IMR-90 (cell line): Measurements from ENCODE around the gene FAM98C. TPM values are rescaled to one million over a fixed set of nuclear protein-coding genes. Genes with fewer than 3 reads are reported as not detected.
A peak's percentile ranks its signal among the peaks of the same experiment; 100 is the strongest.
"Not testable (repeated sequence)": the region's sequence is repeated elsewhere in the genome, so short reads cannot be mapped to it uniquely, and the experiment has no call there.

Source experiments
- ATAC-seq: fragments of 200-7000 bp; cut with Tn5 transposase; 2 replicates; pipeline ENCODE4 v1.9.1; 2020; ENCODE audit warnings: low read depth, mild to moderate bottlenecking, moderate library complexity
- BruUV-seq: library from RNA; stranded (reverse); fragments of 400-500 nt; replicated peaks from 2 replicates; lab custom pipeline; 2021; lab: Mats Ljungman, UMichigan
- CTCF ChIA-PET: fragments of 300-600 bp; formaldehyde crosslinking; extraction: SDS; loops from one replicate; lab custom pipeline; 2021; ENCODE audit warnings: antibody characterized with exemption; lab: Yijun Ruan, JAX
- POLR2A ChIA-PET: fragments of 300-600 bp; sonication (Branson Sonifier 250); formaldehyde crosslinking; loops from one replicate; lab custom pipeline; 2022; ENCODE audit warnings: antibody characterized with exemption; ENCODE audit not compliant: unreplicated experiment; lab: Charles Lee
- DNase-seq: peaks from one replicate; pipeline ENCODE4 v3.0.0; 2013
- H2AFZ ChIP-seq: replicated peaks from 2 replicates; pipeline ENCODE3; 2013; ENCODE audit warnings: low read length, mild to moderate bottlenecking; ENCODE audit not compliant: poor library complexity
- H2AK5ac ChIP-seq: 2 replicates; pipeline ENCODE4 v1.6.1; 2013; ENCODE audit warnings: low read depth, low read length, inconsistent platforms
- H2AK9ac ChIP-seq: replicated peaks from 2 replicates; pipeline ENCODE3; 2013; ENCODE audit warnings: mild to moderate bottlenecking, low read depth, low read length, moderate library complexity; ENCODE audit not compliant: poor library complexity
- H2BK120ac ChIP-seq: 2 replicates; pipeline ENCODE4 v1.6.1; 2013; ENCODE audit warnings: low read depth, low read length, inconsistent platforms
- H2BK15ac ChIP-seq: 3 replicates; pipeline ENCODE4 v1.6.1; 2013; ENCODE audit warnings: low read depth, low read length, inconsistent platforms
- H2BK20ac ChIP-seq: 2 replicates; pipeline ENCODE4 v1.6.1; 2013; ENCODE audit warnings: low read depth, mild to moderate bottlenecking, inconsistent platforms, low read length, moderate library complexity
- H2BK5ac ChIP-seq: 2 replicates; pipeline ENCODE4 v1.6.1; 2013; ENCODE audit warnings: mild to moderate bottlenecking, low read depth, low read length, inconsistent platforms; ENCODE audit not compliant: poor library complexity, severe bottlenecking
- H3K14ac ChIP-seq: replicated peaks from 2 replicates; pipeline ENCODE4 v1.6.1; 2013; ENCODE audit warnings: low read depth, low read length, inconsistent platforms
- H3K18ac ChIP-seq: 2 replicates; pipeline ENCODE4 v1.6.1; 2013; ENCODE audit warnings: low read depth, low read length, control low read depth
- H3K23ac ChIP-seq: 2 replicates; pipeline ENCODE4 v1.6.1; 2013; ENCODE audit warnings: low read depth, low read length, inconsistent platforms
- H3K27ac ChIP-seq: 2 replicates; pipeline ENCODE4 v1.5.1; 2013; ENCODE audit warnings: mild to moderate bottlenecking, control low read depth, low read length; ENCODE audit not compliant: insufficient read depth
- H3K27me3 ChIP-seq: 2 replicates; pipeline ENCODE4 v1.6.1; 2013; ENCODE audit warnings: low read length; ENCODE audit not compliant: control insufficient read depth, insufficient read depth
- H3K36me3 ChIP-seq: 2 replicates; pipeline ENCODE4 v1.6.1; 2013; ENCODE audit warnings: low read length, mixed read lengths; ENCODE audit not compliant: control insufficient read depth, insufficient read depth
- H3K4ac ChIP-seq: 2 replicates; pipeline ENCODE4 v1.6.1; 2013; ENCODE audit warnings: low read depth, low read length, inconsistent platforms
- H3K4me1 ChIP-seq: 2 replicates; pipeline ENCODE4 v1.6.1; 2013; ENCODE audit warnings: low read length, mixed read lengths; ENCODE audit not compliant: control insufficient read depth, insufficient read depth
- H3K4me2 ChIP-seq: 2 replicates; pipeline ENCODE4 v1.6.1; 2013; ENCODE audit warnings: low read depth, mild to moderate bottlenecking, control low read depth, low read length, moderate library complexity
- H3K4me3 ChIP-seq: 2 replicates; pipeline ENCODE4 v1.5.1; 2013; ENCODE audit warnings: low read depth, mild to moderate bottlenecking, control low read depth, low read length, moderate library complexity; ENCODE audit not compliant: insufficient read depth
- H3K56ac ChIP-seq: 2 replicates; pipeline ENCODE4 v1.6.1; 2013; ENCODE audit warnings: low read length, inconsistent platforms; ENCODE audit not compliant: insufficient read depth; ENCODE audit errors: extremely low read depth
- H3K79me1 ChIP-seq, 2 experiments: 2 replicates each; pipeline ENCODE4 v1.6.1; 2013; ENCODE audit warnings: low read length in 2 of 2, inconsistent platforms in 1 of 2, low read depth in 1 of 2
- H3K9ac ChIP-seq: 2 replicates; pipeline ENCODE4 v1.6.1; 2013; ENCODE audit warnings: low read depth, low read length, control low read depth
- H3K9me1 ChIP-seq: 2 replicates; pipeline ENCODE4 v1.6.1; 2013; ENCODE audit warnings: low read length, inconsistent platforms; ENCODE audit not compliant: insufficient read depth
- H3K9me3 ChIP-seq: 2 replicates; pipeline ENCODE4 v1.6.1; 2013; ENCODE audit warnings: low read length; ENCODE audit not compliant: control insufficient read depth, insufficient read depth
- H4K20me1 ChIP-seq: 2 replicates; pipeline ENCODE4 v1.6.1; 2013; ENCODE audit warnings: low read length, inconsistent platforms; ENCODE audit not compliant: insufficient read depth
- H4K5ac ChIP-seq: 2 replicates; pipeline ENCODE4 v1.6.1; 2013; ENCODE audit warnings: mild to moderate bottlenecking, low read depth, low read length, control low read depth
- H4K8ac ChIP-seq, 2 experiments: 2 replicates each; pipeline ENCODE4 v1.6.1; 2013; ENCODE audit warnings: low read depth in 2 of 2, low read length in 2 of 2, control low read depth in 1 of 2, inconsistent platforms in 1 of 2
- H4K91ac ChIP-seq: 2 replicates; pipeline ENCODE4 v1.6.1; 2013; ENCODE audit warnings: low read depth, low read length, inconsistent platforms; ENCODE audit not compliant: insufficient read depth
- CHD1 ChIP-seq: IDR thresholded peaks from 2 replicates; pipeline ENCODE4 v1.6.1; 2012; ENCODE audit warnings: low read depth, low read length, improper control_type of control experiment
- RCOR1 ChIP-seq: IDR thresholded peaks from 2 replicates; pipeline ENCODE4 v1.6.1; 2012; ENCODE audit warnings: mild to moderate bottlenecking, low read length, improper control_type of control experiment; ENCODE audit not compliant: insufficient replicate concordance
- RFX5 ChIP-seq: IDR thresholded peaks from 2 replicates; pipeline ENCODE4 v1.8.0; 2012; ENCODE audit warnings: low read depth, mild to moderate bottlenecking, low read length, moderate library complexity
- SMC3 ChIP-seq: fragments of 150-350 bp; IDR thresholded peaks from 2 replicates; pipeline ENCODE4 v1.6.1; 2016; ENCODE audit warnings: low read depth, mild to moderate bottlenecking, antibody characterized with exemption, low read length, moderate library complexity
- WGBS, 2 experiments: methylation state at CpG; one replicate each; pipeline versions ENCODE4 v1.1.5 to v1.1.7; 2013; ENCODE audit warnings: missing lambda C conversion rate in 2 of 2; ENCODE audit not compliant: insufficient read length in 1 of 2; ENCODE audit errors: extremely low coverage in 2 of 2; 5-methylcytosine and 5-hydroxymethylcytosine counted together
- dilution Hi-C: fragments of 300-500 bp; cut with HindIII; formaldehyde crosslinking; loops from one replicate; pipeline ENCODE4 v1.14.3; 2018; ENCODE audit warnings: low sequenced_read_pairs; ENCODE audit not compliant: unreplicated experiment
- in situ Hi-C: fragments of 300-500 bp; cut with MboI; formaldehyde crosslinking; loops from 3 replicates; pipeline ENCODE4 v1.14.3; 2019; ENCODE audit warnings: low sequenced_read_pairs, inconsistent platforms, mixed read lengths
- intact Hi-C: fragments of 100-400 bp; cut with micrococcal nuclease; formaldehyde crosslinking; loops from 2 replicates; pipeline ENCODE4 v1.10.0; 2022
- polyA plus RNA-seq, 3 experiments: library from polyadenylated mRNA; depleted of rRNA; stranded (reverse); fragments of >200 nt; gene quantifications; 2 replicates each; pipeline ENCODE4 v1.2.3, GENCODE V29; 2012; ENCODE audit warnings: low replicate concordance in 1 of 3
- total RNA-seq: library from RNA; depleted of rRNA; stranded (reverse); fragments of >200 nt; gene quantifications from 2 replicates; pipeline ENCODE4 v1.2.3, GENCODE V29; 2012
- TF ChIP-seq, protein P1 (sequence below): fragments of 150-350 bp; IDR thresholded peaks from 2 replicates; pipeline ENCODE4 v1.6.1; 2017; ENCODE audit warnings: mild to moderate bottlenecking, antibody characterized with exemption, low read length, low read depth

Gene FAM98C
- total and polyA plus RNA-seq, 2 of the 4 experiments (the other 2 are of a cell fraction), result 3.6 to 17.9 TPM

DNA sequence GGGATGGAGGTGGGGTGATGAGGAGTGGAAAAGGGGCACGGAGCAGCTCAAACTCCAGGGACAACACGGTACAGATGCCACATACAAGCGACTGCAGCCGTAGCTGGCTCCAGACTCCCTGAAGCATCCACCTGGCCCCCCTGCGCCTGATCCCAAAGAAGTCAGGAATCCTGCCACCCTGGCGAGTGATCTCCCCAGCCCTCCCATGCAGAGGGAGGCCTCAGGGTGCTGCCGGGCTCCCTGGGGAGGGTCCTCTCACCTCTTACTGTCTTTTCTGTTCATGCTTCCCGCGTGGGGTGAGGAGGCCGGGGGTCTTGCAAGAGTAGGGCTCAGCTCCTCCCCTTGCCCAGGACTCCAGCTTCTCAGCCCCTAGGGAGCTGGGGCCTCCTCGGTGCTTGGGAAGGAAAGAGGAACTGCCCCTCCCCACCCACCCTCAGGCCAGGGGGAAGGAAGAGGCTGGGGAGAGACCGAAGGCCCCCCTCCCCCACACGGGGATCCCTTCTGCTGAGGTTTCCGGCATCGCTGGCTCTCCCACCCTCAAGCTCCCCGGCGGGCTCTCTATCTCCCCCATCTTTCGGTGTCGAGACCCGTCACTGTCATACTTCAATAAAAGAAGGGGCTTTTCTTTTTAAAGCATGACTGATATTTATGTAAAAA lies 23.0 kb downstream of the FAM98C start, which contains the start of gene RASGRP4:
Gene RASGRP4 (minus strand): TSS at position 410 of the 657 bp plus-strand sequence. CDS start 128 bp downstream, at position 282.
- H3K4ac ChIP-seq, result no peak within 1 kb of the TSS
- H4K91ac ChIP-seq, result no peak within 1 kb of the TSS
- no peak within 1 kb of the TSS for H3K14ac ChIP-seq
- no peak within 1 kb of the TSS for H2BK5ac ChIP-seq
- TF ChIP-seq RFX5 (no peak), SMC3 (no peak), CHD1 (no peak), RCOR1 (no peak)
- TF ChIP-seq, protein P1, sequence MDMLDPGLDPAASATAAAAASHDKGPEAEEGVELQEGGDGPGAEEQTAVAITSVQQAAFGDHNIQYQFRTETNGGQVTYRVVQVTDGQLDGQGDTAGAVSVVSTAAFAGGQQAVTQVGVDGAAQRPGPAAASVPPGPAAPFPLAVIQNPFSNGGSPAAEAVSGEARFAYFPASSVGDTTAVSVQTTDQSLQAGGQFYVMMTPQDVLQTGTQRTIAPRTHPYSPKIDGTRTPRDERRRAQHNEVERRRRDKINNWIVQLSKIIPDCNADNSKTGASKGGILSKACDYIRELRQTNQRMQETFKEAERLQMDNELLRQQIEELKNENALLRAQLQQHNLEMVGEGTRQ, result no peak
- intact Hi-C loops (no loop called here), dilution Hi-C loops (no loop called here), in situ Hi-C loops (no loop called here)
- CTCF ChIA-PET, result no interaction called here
- H3K9ac ChIP-seq, result no peak within 1 kb of the TSS
- H2AK5ac ChIP-seq, result no peak within 1 kb of the TSS
- no peak within 1 kb of the TSS for H3K27ac ChIP-seq
- POLR2A ChIA-PET, result no interaction called here
- no peak within 1 kb of the TSS for H4K5ac ChIP-seq
- WGBS, 2 experiments, result no CpG with 5 or more reads among the region's 20 CpGs
- H4K8ac ChIP-seq, result no peak within 1 kb of the TSS
- no peaks in the 10 kb centered on the region for H4K20me1 ChIP-seq
- H2BK120ac ChIP-seq, result no peak within 1 kb of the TSS
- no peak within 1 kb of the TSS for H2AFZ ChIP-seq
- no peak within 1 kb of the TSS for H3K4me3 ChIP-seq
- H3K23ac ChIP-seq, result no peak within 1 kb of the TSS
- H3K9me3 ChIP-seq, result no peaks in the 10 kb centered on the region
- no peak within 1 kb of the TSS for H3K4me2 ChIP-seq
- DNase-seq (no peak), ATAC-seq (no peak)
- no peaks in the 10 kb centered on the region for H3K79me1 ChIP-seq
- no peak within 1 kb of the TSS for H2BK15ac ChIP-seq
- BruUV-seq, result no TSS peak
- H3K4me1 ChIP-seq, result no peaks in the 10 kb centered on the region
- H2BK20ac ChIP-seq, result no peak within 1 kb of the TSS
- no peak within 1 kb of the TSS for H3K56ac ChIP-seq
- H3K27me3 ChIP-seq, result peaks cover 32% of the 10 kb centered on the region
- H3K36me3 ChIP-seq, result no peaks in the 10 kb centered on the region
- H2AK9ac ChIP-seq, result peak within 1 kb of the TSS; percentile 50
- no peak within 1 kb of the TSS for H3K18ac ChIP-seq
- no peaks in the 10 kb centered on the region for H3K9me1 ChIP-seq

DNA sequence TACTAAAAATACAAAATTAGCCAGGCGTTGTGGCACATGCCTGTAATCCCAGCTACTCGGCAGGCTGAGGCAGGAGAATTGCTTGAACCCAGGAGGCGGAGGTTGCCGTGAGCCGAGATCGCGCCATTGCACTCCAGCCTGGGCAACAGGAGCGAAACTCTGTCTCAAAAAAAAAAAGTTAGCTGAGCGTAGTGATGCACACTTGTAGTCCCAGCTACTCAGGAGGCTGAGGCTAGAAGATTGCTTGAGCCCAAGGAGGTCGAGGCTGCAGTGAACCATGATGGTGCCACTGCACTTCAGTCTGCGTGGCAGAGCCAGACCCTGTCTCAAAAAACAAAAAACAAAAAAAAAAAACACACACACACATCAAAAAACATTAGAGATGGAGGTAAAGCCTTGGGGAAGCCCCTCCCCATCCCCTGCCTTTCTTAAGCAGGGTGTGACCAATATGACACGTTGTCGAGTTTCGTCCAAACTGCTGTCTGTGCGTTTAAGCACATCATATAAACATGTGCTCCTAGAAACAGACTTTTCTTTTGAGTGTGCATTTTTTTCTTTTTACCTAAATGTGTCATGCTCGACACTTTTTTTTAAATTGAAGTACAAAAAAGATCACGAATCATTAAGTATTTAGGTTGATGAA lies 24.3 kb downstream of the FAM98C start:
- dilution Hi-C loops, intact Hi-C loops: not testable (repeated sequence)
- 100% methylated on average over 1 of the region's 17 CpGs; no CpG with 5 or more reads in 1 of the 2 experiments for WGBS, 2 experiments

More for the DNA sequence above, 24.3 kb downstream of the FAM98C start:
- H2BK15ac ChIP-seq, H2AFZ ChIP-seq, H3K9me1 ChIP-seq, POLR2A ChIA-PET, H3K23ac ChIP-seq, H2BK5ac ChIP-seq, DNase-seq, H4K8ac ChIP-seq, H2AK5ac ChIP-seq, H3K14ac ChIP-seq, H3K4me2 ChIP-seq, H3K36me3 ChIP-seq, H4K5ac ChIP-seq, H3K18ac ChIP-seq, H3K4me3 ChIP-seq, H3K9ac ChIP-seq, H3K56ac ChIP-seq, H3K79me1 ChIP-seq, H3K9me3 ChIP-seq, H3K27ac ChIP-seq, in situ Hi-C loops, H4K91ac ChIP-seq, ATAC-seq, H2BK20ac ChIP-seq, H4K20me1 ChIP-seq, H2BK120ac ChIP-seq, H3K4ac ChIP-seq, BruUV-seq, H2AK9ac ChIP-seq, H3K4me1 ChIP-seq: not testable (repeated sequence)
- CTCF ChIA-PET, result interaction anchor here (0.7 kb wide), 1 partner anchor 528 kb away, joined by 3 read pairs; no protein-coding TSS in a partner anchor
- H3K27me3 ChIP-seq, result peaks cover 35% of the 10 kb centered on the region
